Measurements from ENCODE around the gene SFT2D2. TPM values are rescaled to one million over a fixed set of nuclear protein-coding genes. Genes with fewer than 3 reads are reported as not detected.
"Not testable (repeated sequence)": the region's sequence is repeated elsewhere in the genome, so short reads cannot be mapped to it uniquely, and the experiment has no call there.

Gene SFT2D2
- total RNA-seq, 2 experiments from 2014 or later: 33.1 to 35.3 TPM

GRCh38 chr1:168202941-168203654 lies 22.7 kb upstream of the SFT2D2 start:
- Mint-ChIP-seq H3K4me1 (ENCODE audit: low read depth) (peaks cover 5% of the 10 kb centered on the region), H3K4me3 (no peak overlapping the region), H3K27me3 (ENCODE audit: low read depth) (no peaks in the 10 kb centered on the region), H3K9me3 (peaks cover 2% of the 10 kb centered on the region), H3K36me3 (ENCODE audit: low read depth) (peaks cover 44% of the 10 kb centered on the region), H3K27ac (no peak overlapping the region)
- intact Hi-C loops (cut with micrococcal nuclease): no loop called here
- no peak for DNase-seq
- CTCF ChIA-PET: no interaction called here

- no peak for DNase-seq
- CTCF ChIA-PET: interaction anchor here (0.6 kb wide), 2 partner anchors 140 to 716 kb away, joined by 3 to 4 read pairs; no protein-coding TSS in a partner anchor
- Mint-ChIP-seq H3K4me3 (no peak overlapping the region), H3K36me3 (ENCODE audit: low read depth) (peaks cover 29% of the 10 kb centered on the region), H3K27ac (no peak overlapping the region), H3K9me3 (peaks cover 5% of the 10 kb centered on the region), H3K4me1 (ENCODE audit: low read depth) (no peaks in the 10 kb centered on the region), H3K27me3 (ENCODE audit: low read depth) (no peaks in the 10 kb centered on the region)
- intact Hi-C loops (cut with micrococcal nuclease): no loop called here
These were observed 19.7 kb upstream of the SFT2D2 start for GRCh38 chr1:168206111-168206510.

- DNase-seq; H3K27ac Mint-ChIP-seq; H3K4me3 Mint-ChIP-seq; H3K27me3 Mint-ChIP-seq (ENCODE audit: low read depth); H3K9me3 Mint-ChIP-seq; CTCF ChIA-PET; H3K4me1 Mint-ChIP-seq (ENCODE audit: low read depth); intact Hi-C loops (cut with micrococcal nuclease): not testable (repeated sequence)
- H3K36me3 Mint-ChIP-seq (ENCODE audit: low read depth): peaks cover 21% of the 10 kb centered on the region
These were observed 18.1 kb upstream of the SFT2D2 start for GRCh38 chr1:168207673-168208072.

- intact Hi-C loops (cut with micrococcal nuclease): no loop called here
- CTCF ChIA-PET: no interaction called here
- DNase-seq: no peak
- Mint-ChIP-seq H3K4me1 (ENCODE audit: low read depth) (no peaks in the 10 kb centered on the region), H3K27me3 (ENCODE audit: low read depth) (no peaks in the 10 kb centered on the region), H3K27ac (no peak overlapping the region), H3K9me3 (peaks cover 13% of the 10 kb centered on the region), H3K36me3 (ENCODE audit: low read depth) (peaks cover 6% of the 10 kb centered on the region), H3K4me3 (no peak overlapping the region)
These were observed 15.5 kb upstream of the SFT2D2 start for GRCh38 chr1:168210312-168210711.

- no peaks in the 10 kb centered on the region for H3K27me3 Mint-ChIP-seq (ENCODE audit: low read depth)
- H3K27ac Mint-ChIP-seq: no peak overlapping the region
- no peaks in the 10 kb centered on the region for H3K4me1 Mint-ChIP-seq (ENCODE audit: low read depth)
- H3K4me3 Mint-ChIP-seq: no peak overlapping the region
- H3K9me3 Mint-ChIP-seq: peaks cover 13% of the 10 kb centered on the region
- intact Hi-C loops (cut with micrococcal nuclease): no loop called here
- peaks cover 6% of the 10 kb centered on the region for H3K36me3 Mint-ChIP-seq (ENCODE audit: low read depth)
- no peak for DNase-seq
- CTCF ChIA-PET: no interaction called here
These were observed 12.5 kb upstream of the SFT2D2 start for GRCh38 chr1:168213349-168213748.

- CTCF ChIA-PET: no interaction called here
- DNase-seq: no peak
- Mint-ChIP-seq H3K27me3 (ENCODE audit: low read depth) (no peaks in the 10 kb centered on the region), H3K4me3 (no peak overlapping the region), H3K36me3 (ENCODE audit: low read depth) (peaks cover 2% of the 10 kb centered on the region), H3K4me1 (ENCODE audit: low read depth) (peaks cover 6% of the 10 kb centered on the region), H3K9me3 (peaks cover 9% of the 10 kb centered on the region), H3K27ac (no peak overlapping the region)
- intact Hi-C loops (cut with micrococcal nuclease): no loop called here
These were observed 9.6 kb upstream of the SFT2D2 start for GRCh38 chr1:168216171-168216570.

- H3K36me3 Mint-ChIP-seq (ENCODE audit: low read depth): no peaks in the 10 kb centered on the region
- H3K27me3 Mint-ChIP-seq (ENCODE audit: low read depth): no peaks in the 10 kb centered on the region
- H3K4me1 Mint-ChIP-seq (ENCODE audit: low read depth): peaks cover 6% of the 10 kb centered on the region
- no peak for DNase-seq
- CTCF ChIA-PET: interaction anchor here (1.2 kb wide), 2 partner anchors 18 to 136 kb away, joined by 4 to 5 read pairs; no protein-coding TSS in a partner anchor
- H3K9me3 Mint-ChIP-seq: peaks cover 5% of the 10 kb centered on the region
- intact Hi-C loops (cut with micrococcal nuclease): no loop called here
- H3K27ac Mint-ChIP-seq: no peak overlapping the region
- H3K4me3 Mint-ChIP-seq: no peak overlapping the region
These were observed 8.1 kb upstream of the SFT2D2 start for GRCh38 chr1:168217664-168218063.

- no peak overlapping the region for H3K27ac Mint-ChIP-seq
- H3K4me3 Mint-ChIP-seq: no peak overlapping the region
- H3K36me3 Mint-ChIP-seq (ENCODE audit: low read depth): no peaks in the 10 kb centered on the region
- intact Hi-C loops (cut with micrococcal nuclease): no loop called here
- peaks cover 2% of the 10 kb centered on the region for H3K27me3 Mint-ChIP-seq (ENCODE audit: low read depth)
- no peaks in the 10 kb centered on the region for H3K9me3 Mint-ChIP-seq
- CTCF ChIA-PET: interaction anchor here (1.2 kb wide), 1 partner anchor 137 kb away, joined by 5 read pairs; no protein-coding TSS in a partner anchor
- no peak for DNase-seq
- peaks cover 6% of the 10 kb centered on the region for H3K4me1 Mint-ChIP-seq (ENCODE audit: low read depth)
These were observed 7.1 kb upstream of the SFT2D2 start for GRCh38 chr1:168218658-168219057.

GRCh38 chr1:168220470-168220871 lies 5.3 kb upstream of the SFT2D2 start:
- CTCF ChIA-PET: interaction anchor here (1.1 kb wide), 1 partner anchor 29 kb away, joined by 3 read pairs; no protein-coding TSS in a partner anchor
- Mint-ChIP-seq H3K4me3 (peak overlapping the region; percentile 8), H3K9me3 (no peaks in the 10 kb centered on the region), H3K4me1 (ENCODE audit: low read depth) (peaks cover 17% of the 10 kb centered on the region), H3K27ac (no peak overlapping the region), H3K27me3 (ENCODE audit: low read depth) (peaks cover 2% of the 10 kb centered on the region), H3K36me3 (ENCODE audit: low read depth) (no peaks in the 10 kb centered on the region)
- intact Hi-C loops (cut with micrococcal nuclease): no loop called here
- peak; percentile 43 for DNase-seq

- CTCF ChIA-PET: no interaction called here
- H3K27ac Mint-ChIP-seq: no peak overlapping the region
- H3K9me3 Mint-ChIP-seq: no peaks in the 10 kb centered on the region
- no peak for DNase-seq
- peaks cover 2% of the 10 kb centered on the region for H3K27me3 Mint-ChIP-seq (ENCODE audit: low read depth)
- intact Hi-C loops (cut with micrococcal nuclease): no loop called here
- H3K36me3 Mint-ChIP-seq (ENCODE audit: low read depth): no peaks in the 10 kb centered on the region
- no peak overlapping the region for H3K4me3 Mint-ChIP-seq
- H3K4me1 Mint-ChIP-seq (ENCODE audit: low read depth): peaks cover 18% of the 10 kb centered on the region
These were observed 4.5 kb upstream of the SFT2D2 start for GRCh38 chr1:168221275-168221674.

- DNase-seq: no peak
- H3K9me3 Mint-ChIP-seq: no peaks in the 10 kb centered on the region
- no peak overlapping the region for H3K27ac Mint-ChIP-seq
- H3K4me1 Mint-ChIP-seq (ENCODE audit: low read depth): peaks cover 34% of the 10 kb centered on the region
- intact Hi-C loops (cut with micrococcal nuclease): no loop called here
- CTCF ChIA-PET: interaction anchor here (1.0 kb wide), 1 partner anchor 13 kb away, joined by 3 read pairs; no protein-coding TSS in a partner anchor
- H3K27me3 Mint-ChIP-seq (ENCODE audit: low read depth): peaks cover 2% of the 10 kb centered on the region
- H3K36me3 Mint-ChIP-seq (ENCODE audit: low read depth): peaks cover 7% of the 10 kb centered on the region
- H3K4me3 Mint-ChIP-seq: no peak overlapping the region
These were observed 2.5 kb upstream of the SFT2D2 start for GRCh38 chr1:168223261-168223660.

GRCh38 chr1:168223681-168224540 lies 1.9 kb upstream of the SFT2D2 start:
- CTCF ChIA-PET: interaction anchor here (1.0 to 1.1 kb wide), 2 partner anchors 12 to 141 kb away, joined by 3 read pairs; no protein-coding TSS in a partner anchor
- Mint-ChIP-seq H3K4me3 (no peak overlapping the region), H3K27ac (no peak overlapping the region), H3K27me3 (ENCODE audit: low read depth) (peaks cover 2% of the 10 kb centered on the region), H3K9me3 (no peaks in the 10 kb centered on the region), H3K4me1 (ENCODE audit: low read depth) (peaks cover 40% of the 10 kb centered on the region), H3K36me3 (ENCODE audit: low read depth) (peaks cover 8% of the 10 kb centered on the region)
- DNase-seq: no peak
- intact Hi-C loops (cut with micrococcal nuclease): no loop called here
